GM18517 (cell line): ENCODE results near the gene DLGAP4.

Source experiments
- ATAC-seq: cut with Tn5 transposase; IDR thresholded peaks from one replicate; pipeline ENCODE4 v1.9.1; 2021; ENCODE audit warnings: mild to moderate bottlenecking, moderate library complexity; ENCODE audit not compliant: unreplicated experiment

Gene DLGAP4

DNA sequence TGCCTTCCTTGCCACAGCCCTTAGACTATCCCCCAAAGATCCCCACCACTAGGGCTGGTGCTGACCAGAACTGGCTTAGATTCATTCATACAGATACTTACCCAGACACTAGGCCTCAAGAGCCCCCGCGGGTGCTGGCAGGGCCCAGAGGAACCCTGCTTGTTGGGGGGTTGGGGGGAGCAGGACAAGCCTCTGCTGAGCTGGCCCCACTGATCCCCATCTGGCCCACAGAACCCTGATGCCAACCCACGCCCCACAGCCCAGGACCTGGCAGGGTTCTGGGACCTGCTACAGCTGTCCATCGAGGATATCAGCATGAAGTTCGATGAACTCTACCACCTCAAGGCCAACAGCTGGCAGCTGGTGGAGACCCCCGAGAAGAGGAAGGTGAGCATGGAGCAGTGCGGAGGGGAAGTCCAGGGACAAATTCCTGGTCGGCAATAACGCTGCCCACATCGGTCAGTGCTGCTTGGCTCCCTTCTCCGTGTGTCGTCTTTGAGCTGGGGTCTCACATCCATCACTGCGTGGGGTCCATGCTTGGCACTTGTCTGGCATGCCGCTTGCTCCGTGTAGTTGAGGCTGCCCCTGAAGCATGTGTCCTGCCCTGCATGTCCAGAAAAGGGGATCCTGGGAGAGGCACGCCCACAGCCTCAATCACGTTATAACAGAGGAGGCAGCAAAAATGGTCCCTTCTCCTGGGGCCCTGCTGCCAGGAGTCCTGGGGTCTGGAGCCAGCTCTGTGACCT, 219.7 kb downstream of the DLGAP4 start:
- no peak for ATAC-seq

DNA sequence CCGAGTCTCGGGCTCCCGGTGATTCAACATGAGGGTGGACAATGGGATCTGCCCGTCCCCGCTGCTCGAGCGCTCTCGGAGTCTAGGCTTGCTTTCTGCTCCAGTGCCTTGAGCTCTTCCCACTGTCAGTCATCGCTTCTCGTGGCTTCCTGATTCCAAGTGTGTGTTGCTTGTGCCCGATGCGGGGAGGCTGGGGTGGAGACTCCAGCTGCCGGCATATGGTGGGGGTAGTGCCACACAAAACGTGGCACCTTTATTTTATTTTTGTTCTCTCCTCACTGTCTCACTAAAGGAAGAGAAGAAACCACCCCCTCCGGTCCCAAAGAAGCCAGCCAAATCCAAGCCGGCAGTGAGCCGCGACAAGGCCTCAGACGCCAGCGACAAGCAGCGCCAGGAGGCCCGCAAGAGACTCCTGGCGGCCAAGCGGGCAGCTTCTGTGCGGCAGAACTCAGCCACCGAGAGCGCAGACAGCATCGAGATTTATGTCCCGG, 220.4 kb downstream of the DLGAP4 start:
- ATAC-seq: no peak

DNA sequence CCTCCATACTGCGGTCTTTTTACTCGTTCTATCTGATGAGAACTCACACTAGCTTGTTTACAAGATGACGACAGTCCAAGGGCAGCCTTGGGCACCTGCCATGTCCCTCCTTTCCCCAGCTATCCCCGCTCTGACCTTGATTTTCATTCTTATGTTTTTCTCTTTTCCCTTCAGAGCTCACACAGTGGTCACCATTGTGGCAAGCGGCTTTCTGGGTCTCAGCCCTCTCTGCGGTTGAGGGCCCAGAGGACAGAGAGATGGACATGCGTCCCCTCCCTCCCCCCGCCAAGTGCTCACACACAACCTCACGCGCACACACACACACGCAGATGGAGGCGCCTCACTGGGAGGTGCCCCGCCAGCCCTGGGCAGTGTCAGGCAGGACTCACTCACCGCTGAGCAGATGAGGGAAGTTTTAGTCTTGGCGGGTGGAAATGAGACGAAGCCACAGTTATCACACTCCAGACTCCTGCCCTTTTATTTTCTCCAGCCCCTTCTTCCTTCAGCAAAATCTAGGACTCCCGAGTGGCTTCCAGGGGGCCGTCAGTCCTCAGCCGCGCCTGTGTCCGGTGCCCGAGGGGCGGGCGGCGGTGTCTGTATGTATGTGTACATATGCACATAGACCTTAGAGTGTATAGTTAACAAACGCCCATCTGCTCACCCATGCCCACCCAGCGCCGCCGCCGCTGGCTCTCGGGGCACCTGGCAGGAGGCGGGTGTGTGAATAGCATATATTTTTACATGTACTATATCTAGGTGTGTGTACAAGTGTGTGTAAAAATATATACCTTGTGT, 221.4 kb downstream of the DLGAP4 start:
- no peak for ATAC-seq

DNA sequence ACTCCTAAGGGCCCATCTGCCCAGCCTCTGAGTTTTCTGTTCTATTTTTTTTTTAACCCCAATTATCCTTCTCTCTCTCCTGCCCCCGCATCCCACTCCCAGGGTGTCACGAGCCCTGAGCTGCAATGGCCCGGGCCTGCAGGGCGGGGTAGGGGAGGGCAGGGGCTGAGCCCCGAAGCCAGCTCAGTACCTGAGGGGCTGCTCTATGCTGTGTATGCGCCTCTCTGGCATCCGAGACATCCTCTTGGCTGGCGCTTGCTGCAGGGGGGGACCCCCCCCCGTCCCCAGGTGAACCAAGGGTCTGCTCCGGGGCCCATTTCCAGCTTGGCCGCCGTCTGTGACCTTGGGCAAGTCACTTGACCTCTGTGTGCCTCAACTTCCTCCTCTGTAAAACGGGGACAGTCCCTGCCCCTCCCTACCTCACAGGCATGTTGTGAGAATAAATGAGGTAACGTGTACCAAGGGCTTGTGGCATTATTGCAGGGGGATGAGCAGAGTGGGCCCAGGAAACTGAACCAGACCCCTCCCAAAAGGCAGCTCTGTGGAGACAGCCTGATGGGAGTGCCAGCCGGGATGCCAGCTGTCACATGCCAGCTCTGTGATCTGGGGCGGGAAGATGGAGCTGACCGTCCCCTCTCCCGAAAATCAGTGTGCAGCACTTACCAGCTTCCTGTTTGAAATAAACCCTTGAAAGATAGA, 222.2 kb downstream of the DLGAP4 start:
- ATAC-seq: no peak

DNA sequence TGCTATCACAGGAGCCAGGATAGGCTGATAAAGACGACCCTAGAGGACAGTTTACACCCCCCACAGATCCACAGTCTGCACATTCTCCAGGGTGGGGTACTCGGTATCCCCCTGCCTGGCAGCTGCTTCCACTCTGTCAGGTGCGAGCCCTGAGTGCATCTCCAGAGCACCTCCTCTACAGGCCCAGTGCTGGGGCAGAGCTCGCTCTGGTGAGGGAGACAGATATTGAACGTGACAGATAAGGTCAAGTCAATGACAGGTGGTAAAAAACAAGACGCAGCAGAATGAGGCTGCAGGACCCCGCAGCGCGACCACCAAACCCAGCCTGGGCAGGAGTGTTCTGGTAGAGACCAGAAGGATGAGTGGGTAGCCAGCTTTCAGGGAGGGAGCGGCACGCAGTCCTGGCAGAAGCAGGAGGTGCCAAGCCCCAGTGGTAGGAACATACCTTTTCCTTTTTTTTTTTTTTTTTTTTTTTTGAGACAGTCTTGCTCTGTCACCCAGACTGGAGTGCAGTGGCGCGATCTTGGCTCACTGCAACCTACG, 222.8 kb downstream of the DLGAP4 start:
- no peak for ATAC-seq

GRCh38 chr20:36532388-36532787, 226.2 kb downstream of the DLGAP4 start:
- ATAC-seq: no peak

GRCh38 chr20:36532822-36533221, 226.7 kb downstream of the DLGAP4 start:
- no peak for ATAC-seq

- ATAC-seq: no peak
These were observed 232.0 kb downstream of the DLGAP4 start for GRCh38 chr20:36538026-36538722.

- ATAC-seq: no peak
These were observed 234.5 kb downstream of the DLGAP4 start for GRCh38 chr20:36540551-36541211.

- ATAC-seq: no peak
These were observed 235.2 kb downstream of the DLGAP4 start, which contains the start of gene MYL9 for GRCh38 chr20:36541227-36541767. Gene MYL9 (plus strand): TSS chr20:36541519. CDS start chr20:36544885, 3,366 bp downstream.

DNA sequence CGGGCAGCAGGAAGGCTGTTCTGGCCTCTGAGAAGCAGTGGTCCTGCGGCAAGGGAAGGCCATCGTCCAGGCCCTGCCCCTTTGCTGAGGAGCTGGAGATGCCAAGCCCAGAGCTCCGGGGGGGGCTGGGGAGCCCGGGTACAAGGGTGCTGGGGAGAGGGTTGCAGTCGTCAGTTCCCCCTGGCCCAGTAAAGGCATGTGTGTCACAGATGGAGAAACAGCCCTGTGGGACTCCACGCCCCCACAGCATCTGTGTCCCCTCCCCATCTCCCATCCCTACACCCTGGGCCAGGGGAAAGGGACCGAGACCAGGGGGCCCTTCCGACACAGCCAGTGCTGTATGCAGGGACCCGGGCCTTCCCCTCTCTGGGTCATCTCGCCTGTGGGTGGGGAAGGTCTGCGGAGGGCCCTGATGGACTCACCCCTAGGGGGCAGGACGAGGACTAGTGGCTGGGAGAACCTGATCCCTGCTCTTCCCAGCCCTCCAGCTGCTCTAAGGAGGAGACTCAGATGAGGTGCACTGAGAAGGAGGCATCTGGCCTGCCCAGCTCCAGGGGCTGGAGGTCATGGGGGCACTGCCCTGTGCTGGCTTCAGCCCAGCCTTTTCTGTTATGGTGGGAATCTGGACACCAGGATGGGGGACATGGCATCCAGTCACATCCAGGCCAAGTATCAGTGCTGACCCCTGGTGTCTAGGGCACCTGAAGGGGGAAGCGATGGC, 235.8 kb downstream of the DLGAP4 start:
- no peak for ATAC-seq

DNA sequence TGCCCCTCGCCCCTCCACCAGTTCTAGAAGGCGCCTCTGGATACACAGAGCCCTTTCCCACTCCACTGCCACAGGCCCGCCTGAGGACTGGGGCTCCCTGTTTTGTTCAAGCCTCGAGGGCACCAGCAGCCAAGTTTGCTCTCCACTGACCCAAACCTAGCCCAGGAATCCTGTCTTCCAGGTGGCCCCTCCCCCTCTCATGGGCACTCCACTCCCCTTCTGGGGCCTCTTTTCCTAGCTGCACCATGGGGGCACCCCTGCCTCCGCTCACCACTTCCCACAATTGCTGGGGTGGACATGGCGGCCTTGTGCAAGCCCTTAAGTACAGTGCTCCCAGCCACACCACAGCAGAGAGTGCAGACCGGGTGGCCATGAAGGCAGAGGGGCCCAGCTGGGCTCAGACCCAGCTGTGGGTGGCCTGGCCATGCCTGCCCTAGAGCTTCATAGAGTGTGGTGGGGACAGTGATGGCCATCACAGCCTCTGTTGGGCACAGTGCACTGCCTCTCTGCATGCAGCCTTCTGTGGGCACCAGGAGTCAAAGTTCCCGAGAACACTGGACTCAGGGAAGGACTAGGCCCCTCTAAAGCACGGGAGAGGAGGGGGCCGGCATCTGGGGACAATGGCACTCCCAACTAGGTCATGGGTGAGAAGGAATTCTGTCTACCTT, 236.5 kb downstream of the DLGAP4 start:
- ATAC-seq: no peak

DNA sequence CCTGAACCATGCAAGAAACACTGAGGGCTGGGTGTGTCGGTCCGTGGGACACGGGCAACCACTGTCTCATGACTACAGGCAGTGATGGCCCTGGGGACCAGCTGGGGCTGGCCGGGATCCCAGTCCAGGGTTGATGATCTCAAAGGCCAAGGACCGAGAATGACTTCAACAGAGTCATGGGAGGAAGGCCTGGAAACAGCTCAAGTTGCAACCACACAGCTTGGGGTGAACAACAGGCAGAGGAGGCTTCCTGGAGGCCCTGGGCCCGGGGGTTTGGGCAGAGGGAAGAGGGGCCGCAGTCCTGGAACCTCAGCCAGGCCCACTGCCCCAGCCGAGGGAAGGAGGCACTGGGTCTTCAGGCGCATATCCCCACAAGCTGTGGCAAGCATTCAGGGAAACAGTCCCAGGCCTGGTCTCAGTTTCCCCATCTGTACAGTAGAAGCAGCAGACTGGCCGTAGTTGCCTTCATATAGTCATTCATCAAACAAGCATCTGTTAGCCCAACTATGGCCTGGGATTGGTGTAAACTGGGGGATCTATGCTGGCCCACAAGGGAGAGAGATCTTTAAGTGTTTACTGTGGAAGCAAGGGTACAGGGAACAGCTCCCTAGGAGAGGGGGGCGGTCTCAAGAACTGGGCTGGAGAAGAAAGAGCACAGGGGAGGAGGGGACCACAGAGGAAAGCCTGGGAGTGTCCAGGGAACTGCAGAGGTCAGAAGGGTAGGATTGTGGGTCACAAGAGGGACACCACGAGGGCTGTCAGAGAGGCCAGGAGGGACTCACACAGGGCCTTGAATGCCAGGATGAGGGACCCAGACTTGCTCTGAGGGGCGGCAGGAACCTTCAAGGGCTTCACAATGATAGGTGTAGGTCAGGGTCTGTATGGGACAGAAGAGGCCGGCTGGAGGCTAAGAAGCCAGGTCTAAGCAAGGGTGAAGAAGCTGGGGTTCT, 237.3 kb downstream of the DLGAP4 start:
- ATAC-seq: no peak

DNA sequence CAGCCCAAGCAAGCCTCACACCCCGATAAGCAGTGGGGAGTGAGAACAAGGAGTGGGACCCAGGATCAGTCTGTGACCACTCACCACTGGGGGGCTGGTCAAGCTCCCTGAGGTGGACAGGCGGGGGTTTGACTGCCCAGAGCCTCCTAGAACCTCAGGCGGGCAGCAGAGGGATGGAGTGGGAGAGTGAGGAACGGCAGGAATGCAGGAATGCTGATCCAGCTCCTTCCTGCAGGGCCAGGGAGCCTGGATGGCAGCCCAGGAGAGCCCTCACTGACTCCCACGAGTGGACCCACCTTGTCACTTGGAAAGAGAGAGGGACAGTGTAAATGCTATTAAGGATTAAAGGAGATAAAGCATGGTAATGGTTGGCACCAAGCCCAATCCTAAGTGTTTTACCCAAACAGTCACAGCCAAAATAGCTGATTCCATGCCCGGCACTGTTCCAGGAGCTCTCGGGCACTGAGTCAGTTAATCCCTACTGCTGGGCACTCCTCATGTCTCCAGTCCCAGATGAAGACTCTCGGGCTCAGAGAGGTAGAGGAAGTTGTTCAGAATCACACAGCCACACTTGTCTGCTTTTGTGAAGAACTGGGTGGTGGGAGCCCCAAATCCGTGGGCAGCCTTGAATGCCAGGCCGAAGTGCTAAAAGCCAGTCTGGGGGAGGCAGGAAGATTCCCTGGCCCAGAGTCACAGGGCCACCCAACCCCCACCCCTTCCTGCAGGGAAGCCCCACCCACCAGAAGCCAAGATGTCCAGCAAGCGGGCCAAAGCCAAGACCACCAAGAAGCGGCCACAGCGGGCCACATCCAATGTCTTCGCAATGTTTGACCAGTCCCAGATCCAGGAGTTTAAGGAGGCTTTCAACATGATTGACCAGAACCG, 238.2 kb downstream of the DLGAP4 start:
- ATAC-seq: no peak

- no peak for ATAC-seq
These were observed 240.1 kb downstream of the DLGAP4 start for GRCh38 chr20:36546111-36546736.
